ENCODE data around the gene SFRP5.

The SFRP5 gene

DNA sequence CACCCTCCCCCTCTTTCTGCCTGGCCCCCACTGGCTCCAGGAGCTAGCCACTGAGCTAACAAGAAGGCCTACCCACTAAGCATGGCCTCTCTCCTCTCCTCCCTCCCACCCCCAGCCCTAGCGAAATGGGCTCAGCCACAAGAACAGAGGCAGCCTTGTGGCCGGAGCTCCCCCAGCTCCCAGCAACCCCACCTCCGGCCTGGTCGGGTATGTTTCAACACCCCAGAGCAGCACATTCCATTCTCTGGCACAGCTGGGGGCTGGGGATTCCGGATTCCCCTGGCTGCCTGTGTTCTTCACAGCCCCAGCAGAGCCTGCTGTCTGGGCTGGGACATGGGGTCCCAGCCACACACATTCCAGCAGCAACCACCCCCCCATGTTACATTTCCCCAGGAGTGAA lies 9.0 kb downstream of the SFRP5 start:
- no peaks in the 10 kb centered on the region for H3K27me3 Mint-ChIP-seq
- H3K36me3 Mint-ChIP-seq, result peaks cover 7% of the 10 kb centered on the region
- H3K27ac Mint-ChIP-seq, result no peak overlapping the region

DNA sequence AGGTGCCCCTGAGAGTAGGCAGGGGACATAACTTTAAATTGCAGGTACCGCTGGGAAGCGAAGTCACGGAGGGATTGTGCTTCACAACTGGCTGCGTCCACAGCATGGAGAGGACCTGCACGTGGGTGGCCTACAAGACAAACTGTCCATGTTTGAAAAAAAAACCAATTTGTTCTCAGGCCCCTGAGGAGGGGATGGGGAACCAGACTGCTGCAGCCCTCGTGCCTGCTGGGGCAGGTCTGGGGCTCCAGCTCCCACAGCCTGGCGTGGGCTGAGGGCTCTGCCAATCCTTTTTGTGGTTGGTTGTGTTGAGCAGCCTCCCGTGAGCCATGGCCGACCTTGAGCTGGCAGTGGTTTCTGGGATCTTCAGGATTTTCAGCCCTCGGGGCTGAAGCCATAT lies 9.7 kb downstream of the SFRP5 start:
- Mint-ChIP-seq H3K27me3 (no peaks in the 10 kb centered on the region), H3K36me3 (peaks cover 5% of the 10 kb centered on the region), H3K27ac (no peak overlapping the region), H3K4me3 (no peak overlapping the region), H3K9me3 (ENCODE audit: low read depth) (no peaks in the 10 kb centered on the region), H3K4me1 (ENCODE audit: low read depth) (peaks cover 4% of the 10 kb centered on the region)

More for the DNA sequence above, 9.0 kb downstream of the SFRP5 start:
- H3K4me1 Mint-ChIP-seq (ENCODE audit: low read depth), result peaks cover 4% of the 10 kb centered on the region
- H3K4me3 Mint-ChIP-seq, result no peak overlapping the region
- H3K9me3 Mint-ChIP-seq (ENCODE audit: low read depth), result no peaks in the 10 kb centered on the region

DNA sequence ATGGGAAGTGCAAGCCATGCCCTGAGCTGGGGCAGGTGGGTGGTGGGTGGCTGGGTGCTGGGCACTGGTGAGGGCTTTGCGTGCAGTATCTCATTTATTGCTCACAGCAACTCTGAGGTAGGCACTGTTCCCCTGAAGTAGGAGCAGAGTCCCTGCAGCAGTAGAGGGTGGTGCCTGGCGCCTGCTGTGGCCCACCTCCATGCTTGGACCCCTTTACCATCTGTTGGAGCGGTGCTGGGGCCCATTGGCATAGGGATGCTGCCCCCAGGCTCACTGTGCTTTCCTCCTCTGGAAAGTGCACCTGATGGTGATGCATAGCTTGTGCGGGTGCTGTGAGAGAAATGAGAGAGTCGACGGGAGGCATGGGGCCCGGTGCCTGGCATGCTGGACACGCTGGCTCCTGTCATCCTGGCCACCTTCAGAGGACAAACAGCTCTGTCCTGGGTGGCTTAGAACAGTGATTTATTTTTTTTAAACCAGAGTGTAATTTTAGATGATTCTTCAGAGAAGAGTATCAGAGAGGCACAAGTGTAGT lies 10.4 kb downstream of the SFRP5 start:
- Mint-ChIP-seq H3K4me3 (no peak overlapping the region), H3K27ac (no peak overlapping the region), H3K4me1 (ENCODE audit: low read depth) (peaks cover 4% of the 10 kb centered on the region), H3K9me3 (ENCODE audit: low read depth) (no peaks in the 10 kb centered on the region), H3K27me3 (no peaks in the 10 kb centered on the region), H3K36me3 (peaks cover 5% of the 10 kb centered on the region)

DNA sequence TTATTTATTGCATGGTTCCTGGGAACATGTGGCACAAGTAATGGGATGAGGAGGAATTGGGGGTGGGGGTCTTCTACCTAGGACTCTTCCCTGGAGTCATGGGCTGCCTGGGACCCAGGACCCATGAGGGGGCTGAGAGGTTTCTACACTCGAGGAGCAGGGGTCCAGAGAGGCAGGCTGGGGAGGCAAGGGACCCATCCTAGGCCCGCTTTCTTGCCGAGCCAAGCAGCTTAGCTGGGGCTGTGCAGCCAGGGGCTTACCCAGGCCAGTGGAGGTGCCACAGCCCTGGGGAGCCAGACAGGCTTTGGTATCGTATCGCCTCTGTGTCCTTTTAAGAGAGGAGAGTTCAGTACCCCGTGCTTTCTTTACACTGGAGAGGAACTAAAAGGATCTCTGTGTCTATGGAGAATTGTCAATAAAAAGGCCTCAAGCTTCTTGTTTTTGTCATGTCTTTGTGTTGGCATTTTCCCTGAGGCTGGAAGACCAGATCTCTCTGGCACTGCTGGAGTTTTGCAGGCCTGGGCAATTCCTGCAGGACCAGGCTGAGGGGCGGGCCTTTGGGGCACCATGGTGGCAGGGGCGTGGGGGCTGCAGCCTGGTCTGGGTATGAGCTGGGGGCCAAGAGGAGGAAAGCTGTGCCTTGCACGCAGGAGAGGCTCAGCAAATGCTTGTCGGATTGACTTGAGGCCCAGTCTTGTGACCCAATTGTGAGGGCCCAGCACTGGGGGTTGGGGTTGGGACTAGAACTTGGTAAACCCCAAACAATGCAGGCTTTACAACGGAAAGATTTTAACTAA lies 11.1 kb downstream of the SFRP5 start:
- H3K4me1 Mint-ChIP-seq (ENCODE audit: low read depth), result peaks cover 4% of the 10 kb centered on the region
- H3K4me3 Mint-ChIP-seq, result no peak overlapping the region
- peaks cover 5% of the 10 kb centered on the region for H3K36me3 Mint-ChIP-seq
- H3K27me3 Mint-ChIP-seq, result no peaks in the 10 kb centered on the region
- H3K27ac Mint-ChIP-seq, result no peak overlapping the region
- no peaks in the 10 kb centered on the region for H3K9me3 Mint-ChIP-seq (ENCODE audit: low read depth)

DNA sequence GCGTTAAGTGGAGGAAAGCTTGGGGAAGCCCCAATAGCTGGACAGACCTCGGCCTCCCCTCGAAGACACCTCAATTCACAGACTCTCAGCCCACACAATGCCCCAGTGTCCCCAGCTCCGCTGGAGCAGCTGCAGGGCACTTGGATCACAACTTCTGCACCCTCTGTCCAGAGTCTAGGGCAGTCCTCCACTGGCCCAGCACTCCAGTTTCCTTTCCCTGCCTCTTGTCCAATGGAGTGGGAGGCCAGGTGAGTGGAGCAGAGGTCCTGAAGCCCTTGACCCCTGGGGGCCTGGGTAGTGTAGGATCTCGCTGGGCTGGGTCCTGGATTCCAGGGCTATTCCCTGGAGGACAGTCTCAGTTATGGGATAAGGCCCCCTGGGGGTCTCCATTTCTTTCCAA lies 11.9 kb downstream of the SFRP5 start:
- Mint-ChIP-seq H3K27me3 (no peaks in the 10 kb centered on the region), H3K9me3 (ENCODE audit: low read depth) (no peaks in the 10 kb centered on the region), H3K36me3 (peaks cover 5% of the 10 kb centered on the region), H3K4me1 (ENCODE audit: low read depth) (peaks cover 4% of the 10 kb centered on the region), H3K27ac (no peak overlapping the region), H3K4me3 (no peak overlapping the region)

DNA sequence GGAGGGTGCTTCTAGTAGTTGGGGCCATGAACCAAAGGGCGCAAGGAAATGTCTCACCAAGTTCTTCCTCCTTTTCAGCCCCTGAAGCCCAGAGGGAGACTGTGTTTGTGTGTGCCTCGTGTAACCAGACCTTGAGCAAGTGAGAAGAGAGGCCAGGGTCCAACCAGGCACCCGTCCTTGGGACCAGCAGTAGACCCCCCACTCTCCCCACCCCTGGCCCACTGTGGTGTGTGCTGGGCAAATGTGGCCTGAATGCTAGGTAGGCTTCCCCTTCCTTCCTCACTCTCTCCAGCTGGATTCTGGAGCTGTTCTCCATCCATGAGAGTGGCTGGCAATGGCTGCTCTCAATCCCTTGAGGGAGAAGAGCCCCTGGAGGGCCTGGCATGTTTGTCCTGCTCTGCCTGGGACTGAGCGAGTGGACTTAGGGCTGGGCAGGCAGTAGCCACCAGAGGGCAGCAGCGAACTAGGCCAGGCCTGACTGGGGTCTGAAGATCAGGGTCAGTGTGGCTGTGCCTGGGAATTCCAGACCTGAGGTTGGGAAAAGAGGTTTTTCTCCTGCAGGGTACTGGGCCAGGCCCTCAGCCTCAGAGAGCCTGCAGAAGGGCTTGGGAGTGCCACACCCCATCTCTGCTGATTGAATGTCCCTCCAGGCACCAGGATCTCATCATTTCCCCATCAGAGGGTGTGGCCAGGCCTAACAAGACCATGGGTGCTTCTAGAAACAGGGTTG lies 12.5 kb downstream of the SFRP5 start:
- Mint-ChIP-seq H3K36me3 (peaks cover 5% of the 10 kb centered on the region), H3K4me3 (no peak overlapping the region), H3K9me3 (ENCODE audit: low read depth) (no peaks in the 10 kb centered on the region), H3K27ac (no peak overlapping the region), H3K4me1 (ENCODE audit: low read depth) (peaks cover 2% of the 10 kb centered on the region), H3K27me3 (no peaks in the 10 kb centered on the region)

DNA sequence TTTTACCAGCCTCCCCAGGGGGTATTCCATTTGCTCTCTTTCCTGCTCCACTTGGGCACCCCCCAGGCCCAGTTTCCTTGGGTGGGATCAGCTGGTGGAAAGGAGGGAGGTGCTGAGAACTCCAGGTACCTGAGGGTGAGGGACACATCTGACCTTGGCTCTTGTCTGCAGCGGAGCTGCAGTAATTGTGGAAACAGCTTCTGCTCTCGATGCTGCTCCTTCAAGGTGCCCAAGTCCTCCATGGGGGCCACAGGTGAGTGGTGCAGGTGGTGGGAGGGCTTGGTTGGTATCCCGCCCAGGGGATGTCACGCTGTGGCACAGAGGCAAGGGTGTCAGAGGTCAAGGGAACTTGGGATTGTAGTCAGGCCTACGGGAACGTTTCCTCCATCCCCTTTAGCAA lies 14.3 kb downstream of the SFRP5 start:
- Mint-ChIP-seq H3K27ac (no peak overlapping the region), H3K27me3 (no peaks in the 10 kb centered on the region), H3K4me1 (ENCODE audit: low read depth) (peaks cover 1% of the 10 kb centered on the region), H3K9me3 (ENCODE audit: low read depth) (no peaks in the 10 kb centered on the region), H3K4me3 (no peak overlapping the region), H3K36me3 (peaks cover 5% of the 10 kb centered on the region)

DNA sequence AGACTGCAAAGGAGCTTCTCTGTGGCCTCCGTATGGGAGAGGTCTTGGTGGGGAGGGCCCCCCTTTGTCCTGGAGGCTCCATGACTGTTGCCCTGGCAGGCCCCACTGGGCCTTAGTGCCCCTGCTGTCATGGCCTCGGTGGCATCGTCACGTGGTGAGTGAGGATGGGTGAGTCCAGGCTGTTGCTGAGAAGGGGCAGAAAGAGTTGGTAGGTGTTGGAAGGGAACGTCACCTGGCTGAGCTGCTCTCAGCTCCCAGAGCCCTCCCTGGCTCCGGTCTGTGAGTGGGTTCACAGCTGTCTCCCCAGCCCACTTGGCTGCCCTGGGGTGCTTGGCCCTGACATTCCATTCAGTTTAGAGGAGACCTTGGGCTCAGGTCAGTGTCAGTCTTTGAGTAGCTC lies 16.1 kb downstream of the SFRP5 start:
- Mint-ChIP-seq H3K27me3 (no peaks in the 10 kb centered on the region), H3K4me3 (no peak overlapping the region), H3K9me3 (ENCODE audit: low read depth) (no peaks in the 10 kb centered on the region), H3K4me1 (ENCODE audit: low read depth) (no peaks in the 10 kb centered on the region), H3K27ac (no peak overlapping the region), H3K36me3 (peaks cover 2% of the 10 kb centered on the region)

DNA sequence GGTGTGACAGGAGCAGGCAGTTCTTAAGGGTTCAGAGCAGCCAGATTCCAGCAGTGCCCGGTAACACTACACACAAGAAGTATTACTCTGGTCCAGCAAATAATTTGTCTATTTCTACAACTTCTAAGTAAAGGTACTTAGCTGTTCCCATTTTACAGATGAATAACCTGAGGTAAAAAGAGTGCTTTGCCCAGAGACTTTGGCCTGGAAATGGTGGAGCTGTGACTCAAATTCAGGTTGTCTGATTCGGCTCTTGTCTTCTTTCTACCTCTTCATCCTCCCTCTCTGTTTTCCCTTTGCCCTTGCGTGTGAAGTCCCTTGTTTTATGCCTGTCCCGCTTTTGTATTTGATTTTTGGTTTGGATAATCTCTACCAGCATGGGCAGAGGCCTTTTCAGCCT lies 17.1 kb downstream of the SFRP5 start:
- Mint-ChIP-seq H3K4me3 (no peak overlapping the region), H3K4me1 (ENCODE audit: low read depth) (no peaks in the 10 kb centered on the region), H3K27ac (no peak overlapping the region), H3K9me3 (ENCODE audit: low read depth) (no peaks in the 10 kb centered on the region), H3K27me3 (no peaks in the 10 kb centered on the region), H3K36me3 (peaks cover 2% of the 10 kb centered on the region)

DNA sequence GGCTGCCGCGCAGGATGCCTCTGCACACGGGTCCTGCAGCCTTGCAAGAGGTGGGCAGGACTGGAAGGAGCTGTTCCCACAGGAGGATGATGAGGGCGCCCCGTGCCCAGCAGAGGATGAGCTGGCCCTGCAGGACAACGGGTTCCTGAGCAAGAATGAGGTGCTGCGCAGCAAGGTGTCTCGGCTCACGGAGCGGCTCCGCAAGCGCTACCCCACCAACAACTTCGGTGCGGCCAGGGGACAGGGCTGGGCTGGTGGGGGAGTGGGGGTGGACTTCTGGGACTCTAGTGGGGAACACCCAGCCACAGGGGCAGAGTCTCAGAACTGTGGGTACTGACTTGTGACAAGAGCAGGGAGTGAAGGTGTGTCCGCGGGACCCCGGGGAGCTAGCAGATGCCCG lies 18.8 kb downstream of the SFRP5 start:
- no peaks in the 10 kb centered on the region for H3K27me3 Mint-ChIP-seq
- no peaks in the 10 kb centered on the region for H3K4me1 Mint-ChIP-seq (ENCODE audit: low read depth)
- H3K9me3 Mint-ChIP-seq (ENCODE audit: low read depth), result no peaks in the 10 kb centered on the region
- no peak overlapping the region for H3K4me3 Mint-ChIP-seq
- peaks cover 2% of the 10 kb centered on the region for H3K36me3 Mint-ChIP-seq
- H3K27ac Mint-ChIP-seq, result no peak overlapping the region

DNA sequence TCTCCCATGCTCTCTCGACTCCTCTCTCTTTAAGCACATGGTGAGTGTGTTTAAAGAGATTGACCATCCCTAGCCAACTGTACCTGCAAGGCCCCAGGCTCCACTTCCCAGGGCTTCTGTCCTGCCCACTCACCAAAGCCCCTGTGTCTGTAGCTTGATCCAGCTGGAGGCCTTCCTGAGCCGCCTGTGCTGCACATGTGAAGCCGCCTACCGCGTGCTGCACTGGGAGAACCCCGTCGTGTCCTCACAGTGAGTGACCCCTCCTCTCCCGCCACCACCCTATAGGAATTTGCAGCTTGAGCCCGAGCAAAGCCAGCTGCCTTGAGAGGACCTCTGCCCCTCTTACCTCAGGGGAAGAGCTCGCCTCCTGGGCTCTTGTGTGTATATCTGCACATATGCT lies 23.7 kb downstream of the SFRP5 start:
- Mint-ChIP-seq H3K9me3 (ENCODE audit: low read depth) (no peaks in the 10 kb centered on the region), H3K36me3 (peaks cover 14% of the 10 kb centered on the region), H3K4me3 (no peak overlapping the region), H3K27ac (no peak overlapping the region), H3K27me3 (no peaks in the 10 kb centered on the region), H3K4me1 (ENCODE audit: low read depth) (peaks cover 14% of the 10 kb centered on the region)

DNA sequence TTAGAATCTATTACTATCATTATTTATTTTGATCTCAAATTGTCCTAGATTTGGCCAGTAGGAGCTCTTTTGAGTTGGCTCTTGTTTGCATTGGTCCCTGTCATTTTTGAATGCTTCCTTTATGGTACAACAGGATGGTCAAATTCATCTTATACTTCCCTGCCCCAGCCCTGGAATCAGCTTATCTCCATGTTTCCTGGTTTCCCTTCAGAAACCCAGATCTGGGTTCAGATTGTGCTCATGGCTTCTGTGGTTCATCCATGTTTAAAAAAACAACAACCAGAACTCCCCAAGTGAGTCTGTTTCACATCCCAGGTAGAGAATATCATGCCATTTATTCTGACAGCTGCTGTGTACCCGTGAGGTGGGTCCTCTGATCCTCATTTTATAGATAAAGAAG lies 24.2 kb downstream of the SFRP5 start:
- H3K36me3 Mint-ChIP-seq, result peaks cover 14% of the 10 kb centered on the region
- no peaks in the 10 kb centered on the region for H3K27me3 Mint-ChIP-seq
- no peaks in the 10 kb centered on the region for H3K9me3 Mint-ChIP-seq (ENCODE audit: low read depth)
- no peak overlapping the region for H3K4me3 Mint-ChIP-seq
- H3K27ac Mint-ChIP-seq, result no peak overlapping the region
- H3K4me1 Mint-ChIP-seq (ENCODE audit: low read depth), result peaks cover 16% of the 10 kb centered on the region

DNA sequence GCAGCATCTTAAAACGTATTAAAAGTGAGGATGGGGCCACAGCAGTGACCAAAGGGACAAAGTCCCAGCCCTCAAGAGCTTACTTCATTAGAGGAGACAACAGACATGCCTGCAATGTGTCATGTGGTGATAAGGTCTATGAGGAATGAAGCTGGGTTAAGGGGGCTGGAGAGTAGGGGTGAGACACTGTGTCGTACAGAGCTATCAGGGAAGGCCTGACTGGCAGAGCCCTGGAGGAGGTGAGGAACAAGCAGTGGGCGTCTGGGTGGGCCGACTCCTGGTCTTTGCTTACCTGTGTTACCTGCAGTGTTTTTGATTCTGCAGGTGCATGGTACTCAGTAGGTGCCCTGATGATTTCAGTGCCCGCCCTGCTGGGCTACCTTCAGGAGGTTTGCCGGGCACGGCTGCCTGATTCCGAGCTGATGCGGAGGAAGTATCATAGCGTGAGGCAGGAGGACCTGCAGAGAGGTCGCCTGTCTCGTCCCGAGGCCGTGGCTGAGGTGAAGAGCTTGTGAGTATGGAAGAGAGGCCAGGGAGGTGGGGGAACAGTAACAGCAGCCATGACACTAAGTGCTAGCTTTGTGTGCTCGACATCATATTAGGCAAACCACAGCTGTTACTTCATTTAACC lies 27.3 kb downstream of the SFRP5 start:
- no peaks in the 10 kb centered on the region for H3K27me3 Mint-ChIP-seq
- H3K4me3 Mint-ChIP-seq, result no peak overlapping the region
- H3K36me3 Mint-ChIP-seq, result peaks cover 18% of the 10 kb centered on the region
- peaks cover 41% of the 10 kb centered on the region for H3K4me1 Mint-ChIP-seq (ENCODE audit: low read depth)
- no peaks in the 10 kb centered on the region for H3K9me3 Mint-ChIP-seq (ENCODE audit: low read depth)
- no peak overlapping the region for H3K27ac Mint-ChIP-seq

DNA sequence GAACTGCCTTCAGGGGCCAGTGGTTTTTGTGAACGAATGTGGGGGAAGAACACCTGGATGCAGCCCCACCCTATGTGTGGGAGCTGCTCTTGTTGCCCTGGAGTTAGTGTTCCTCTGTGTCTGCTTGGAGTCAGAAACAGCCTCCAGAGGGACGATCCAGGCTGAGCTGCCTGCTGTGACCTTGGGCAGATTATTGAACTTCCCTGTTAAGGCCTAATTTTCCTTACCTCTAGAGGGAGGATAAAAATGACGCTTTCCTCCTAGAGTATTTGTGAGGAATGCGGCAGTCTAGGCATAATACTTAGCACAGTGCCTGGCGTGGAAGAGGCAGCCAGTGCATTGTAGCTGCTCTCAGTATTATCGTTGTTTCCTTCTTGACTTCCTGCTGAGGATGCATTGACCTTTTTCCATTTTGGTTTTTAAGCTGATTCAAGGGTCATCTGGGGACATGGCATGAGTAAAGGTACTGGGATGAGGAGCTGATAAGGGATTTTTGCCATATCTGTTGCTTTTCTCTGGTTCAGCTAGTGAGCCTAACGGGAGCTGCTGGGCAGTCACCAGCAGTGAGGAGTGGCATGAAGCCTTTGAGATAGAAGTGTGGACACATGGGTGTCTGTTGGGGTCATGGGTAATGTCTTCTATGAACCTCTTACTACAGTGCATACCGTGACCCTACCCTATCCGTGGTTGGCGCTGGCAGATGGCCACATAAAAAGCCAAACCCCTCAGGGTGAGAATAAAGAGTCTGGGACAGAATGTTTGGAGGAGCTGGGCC lies 28.4 kb downstream of the SFRP5 start:
- H3K4me1 Mint-ChIP-seq (ENCODE audit: low read depth), result peaks cover 47% of the 10 kb centered on the region
- H3K36me3 Mint-ChIP-seq, result peaks cover 18% of the 10 kb centered on the region
- H3K4me3 Mint-ChIP-seq, result no peak overlapping the region
- no peaks in the 10 kb centered on the region for H3K9me3 Mint-ChIP-seq (ENCODE audit: low read depth)
- H3K27me3 Mint-ChIP-seq, result no peaks in the 10 kb centered on the region
- H3K27ac Mint-ChIP-seq, result no peak overlapping the region

Measured in activated naive CD8-positive, alpha-beta T cell (primary cell).